ENCODE measurements around the gene CPNE7.

The CPNE7 gene

DNA sequence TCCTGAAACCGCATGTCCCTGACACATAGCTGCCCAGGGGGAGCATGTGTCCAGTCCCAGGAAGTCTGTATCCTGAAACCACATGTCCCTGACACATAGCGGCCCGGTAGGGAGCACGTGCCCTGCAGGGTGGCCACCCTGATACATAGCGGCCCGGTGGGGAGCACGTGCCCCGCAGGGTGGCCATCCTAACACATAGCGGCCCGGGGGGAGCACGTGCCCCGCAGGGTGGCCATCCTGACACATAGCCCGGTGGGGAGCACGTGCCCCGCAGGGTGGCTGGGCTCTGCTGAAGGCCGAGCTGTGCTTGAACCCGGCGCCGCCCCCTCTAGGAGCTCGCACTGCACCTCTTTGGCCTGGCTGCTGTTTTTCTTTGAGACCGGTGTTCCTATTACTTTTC is 33.8 kb upstream of the CPNE7 start:
- Histone ChIP-seq H3K27me3 (ENCODE audit: insufficient read depth, low read length) (no peaks in the 10 kb centered on the region), H3K4me1 (ENCODE audit: insufficient read depth, low read length) (no peaks in the 10 kb centered on the region), H3K36me3 (ENCODE audit: insufficient read depth, low read length) (peaks cover 84% of the 10 kb centered on the region), H3K27ac (ENCODE audit: low read depth, low read length) (no peak overlapping the region), H3K9me3 (ENCODE audit: insufficient read depth, low read depth, low read length) (no peaks in the 10 kb centered on the region), H3K9ac (ENCODE audit: low read depth, low read length) (no peak overlapping the region), H3K4me3 (ENCODE audit: low read length) (no peak overlapping the region)
- WGBS: 95% methylated on average over 21 of the region's 21 CpGs

- Histone ChIP-seq H3K9ac (ENCODE audit: low read depth, low read length) (no peak overlapping the region), H3K27me3 (ENCODE audit: insufficient read depth, low read length) (no peaks in the 10 kb centered on the region), H3K36me3 (ENCODE audit: insufficient read depth, low read length) (peaks cover 83% of the 10 kb centered on the region), H3K27ac (ENCODE audit: low read depth, low read length) (no peak overlapping the region), H3K9me3 (ENCODE audit: insufficient read depth, low read depth, low read length) (no peaks in the 10 kb centered on the region), H3K4me1 (ENCODE audit: insufficient read depth, low read length) (no peaks in the 10 kb centered on the region), H3K4me3 (ENCODE audit: low read length) (no peak overlapping the region)
- WGBS: 95% methylated on average over 11 of the region's 11 CpGs
These were observed 31.4 kb upstream of the CPNE7 start for GRCh38 chr16:89544113-89544512.

DNA sequence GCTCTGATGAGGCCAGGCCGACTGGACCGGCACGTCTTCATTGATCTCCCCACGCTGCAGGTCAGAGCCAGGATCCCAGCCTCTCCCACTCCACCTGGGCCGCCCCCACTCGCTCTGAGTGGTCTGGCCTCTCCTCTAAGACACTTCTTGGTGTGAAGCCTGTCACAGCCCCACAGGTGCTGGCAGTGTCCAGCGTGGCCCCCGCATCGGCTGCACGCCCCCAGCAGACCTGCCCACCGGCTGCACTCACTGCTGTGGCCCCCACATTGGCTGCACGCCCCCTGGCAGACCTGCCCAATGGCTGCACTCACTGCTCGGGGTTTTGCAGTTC is 30.9 kb upstream of the CPNE7 start:
- 94% methylated on average over 13 of the region's 13 CpGs for WGBS
- H3K36me3 ChIP-seq (ENCODE audit: insufficient read depth, low read length): peaks cover 86% of the 10 kb centered on the region
- no peaks in the 10 kb centered on the region for H3K4me1 ChIP-seq (ENCODE audit: insufficient read depth, low read length)
- H3K9ac ChIP-seq (ENCODE audit: low read depth, low read length): no peak overlapping the region
- H3K27ac ChIP-seq (ENCODE audit: low read depth, low read length): no peak overlapping the region
- no peak overlapping the region for H3K4me3 ChIP-seq (ENCODE audit: low read length)
- H3K9me3 ChIP-seq (ENCODE audit: insufficient read depth, low read depth, low read length): no peaks in the 10 kb centered on the region
- H3K27me3 ChIP-seq (ENCODE audit: insufficient read depth, low read length): no peaks in the 10 kb centered on the region

DNA sequence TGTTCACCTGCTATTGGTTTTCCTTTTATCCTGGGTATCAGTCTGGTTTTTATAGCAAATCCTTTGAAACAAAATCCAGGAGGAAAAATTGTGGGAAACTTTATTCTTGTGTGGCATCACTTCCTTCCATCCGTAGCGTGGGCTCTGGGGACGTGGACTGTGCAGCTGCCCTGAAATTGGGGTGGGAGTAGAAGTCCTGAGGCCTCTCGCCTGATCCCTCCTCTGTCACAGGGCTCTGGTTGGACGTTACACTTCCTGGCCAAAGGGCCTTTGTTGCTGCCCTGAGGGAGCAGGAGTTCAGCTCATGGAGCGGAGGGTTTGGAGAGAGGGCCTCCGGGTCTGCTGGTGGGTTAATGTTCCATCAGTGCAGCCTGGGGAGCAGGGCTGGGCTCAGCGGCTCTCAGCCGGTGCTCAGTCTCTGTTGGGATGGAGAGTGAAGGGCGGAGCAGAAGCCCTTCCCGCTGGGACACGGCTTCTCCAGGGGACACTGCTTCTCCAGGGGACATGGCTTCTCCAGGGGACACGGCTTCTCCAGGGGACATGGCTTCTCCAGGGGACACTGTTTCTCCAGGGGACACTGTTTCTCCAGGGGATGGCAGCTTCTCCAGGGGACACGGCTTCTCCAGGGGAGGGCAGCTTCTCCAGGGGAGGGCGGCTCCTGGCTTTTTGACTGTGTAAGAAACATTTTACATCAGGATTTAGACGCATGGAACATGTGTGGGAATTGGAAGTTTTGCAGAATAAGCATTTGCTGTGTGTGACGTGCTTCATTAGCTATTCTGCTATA is 30.3 kb upstream of the CPNE7 start:
- H3K27me3 ChIP-seq (ENCODE audit: insufficient read depth, low read length): no peaks in the 10 kb centered on the region
- peaks cover 86% of the 10 kb centered on the region for H3K36me3 ChIP-seq (ENCODE audit: insufficient read depth, low read length)
- 95% methylated on average over 16 of the region's 17 CpGs for WGBS
- no peaks in the 10 kb centered on the region for H3K4me1 ChIP-seq (ENCODE audit: insufficient read depth, low read length)
- H3K27ac ChIP-seq (ENCODE audit: low read depth, low read length): no peak overlapping the region
- no peak overlapping the region for H3K4me3 ChIP-seq (ENCODE audit: low read length)
- H3K9me3 ChIP-seq (ENCODE audit: insufficient read depth, low read depth, low read length): no peaks in the 10 kb centered on the region
- no peak overlapping the region for H3K9ac ChIP-seq (ENCODE audit: low read depth, low read length)

DNA sequence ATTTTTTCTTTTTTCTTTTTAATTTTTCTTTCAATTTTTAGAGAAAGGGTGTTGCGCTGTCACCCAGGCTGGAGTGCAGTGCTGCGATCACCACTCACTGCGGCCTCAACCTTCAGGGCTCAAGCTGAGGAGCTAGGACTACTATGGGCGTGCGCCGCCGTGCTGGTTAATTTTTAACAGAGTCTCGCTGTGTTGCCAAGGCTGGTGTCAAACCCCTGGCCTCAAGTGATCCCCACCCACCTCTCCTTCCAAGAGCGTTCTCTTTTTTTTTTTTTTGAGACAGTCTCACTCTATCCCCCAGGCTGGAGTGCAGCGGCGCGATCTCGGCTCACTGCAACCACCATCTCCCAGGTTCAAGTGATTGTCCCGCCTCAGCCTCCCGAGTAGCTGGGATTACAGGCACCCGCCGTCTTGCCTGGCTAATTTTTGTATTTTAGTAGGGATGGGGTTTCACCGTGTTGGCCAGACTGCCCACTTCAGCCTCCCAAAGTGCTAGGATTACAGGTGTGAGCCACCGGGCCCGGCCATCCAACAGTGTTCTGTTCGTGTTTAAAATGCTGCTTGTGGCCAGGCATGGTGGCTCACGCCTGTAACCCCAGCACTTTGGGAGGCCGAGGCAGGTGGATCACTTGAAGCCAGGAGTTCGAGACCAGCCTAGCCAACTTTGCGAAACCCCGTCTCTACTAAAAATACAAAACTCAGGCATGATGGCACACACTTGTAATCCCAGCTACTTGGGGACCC is 29.6 kb upstream of the CPNE7 start:
- Histone ChIP-seq H3K36me3 (ENCODE audit: insufficient read depth, low read length) (peaks cover 88% of the 10 kb centered on the region), H3K4me3 (ENCODE audit: low read length) (no peak overlapping the region), H3K27ac (ENCODE audit: low read depth, low read length) (no peak overlapping the region), H3K4me1 (ENCODE audit: insufficient read depth, low read length) (no peaks in the 10 kb centered on the region), H3K27me3 (ENCODE audit: insufficient read depth, low read length) (no peaks in the 10 kb centered on the region), H3K9ac (ENCODE audit: low read depth, low read length) (no peak overlapping the region), H3K9me3 (ENCODE audit: insufficient read depth, low read depth, low read length) (no peaks in the 10 kb centered on the region)
- 97% methylated on average over 26 of the region's 26 CpGs for WGBS

DNA sequence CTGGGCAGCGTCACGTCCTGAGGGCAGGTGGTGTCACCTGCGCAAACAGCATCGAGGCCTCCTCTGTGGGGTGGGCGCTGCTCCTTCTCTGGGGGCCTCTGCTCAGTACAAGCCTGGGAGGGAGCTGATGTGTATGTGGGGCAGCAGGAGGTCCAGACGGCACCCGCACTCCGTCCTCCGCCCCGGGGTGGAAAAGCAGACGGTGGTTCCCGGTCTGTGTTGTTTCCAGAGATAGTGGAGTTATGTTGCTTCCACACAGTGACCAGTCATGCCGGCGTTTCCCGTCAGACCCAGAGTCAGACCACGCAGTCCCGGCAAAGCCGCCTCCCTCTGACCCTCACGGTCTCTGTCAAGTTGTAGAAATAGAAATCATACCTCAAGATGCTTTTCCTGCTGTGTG is 28.8 kb upstream of the CPNE7 start:
- 94% methylated on average over 19 of the region's 19 CpGs for WGBS
- Histone ChIP-seq H3K9ac (ENCODE audit: low read depth, low read length) (no peak overlapping the region), H3K27ac (ENCODE audit: low read depth, low read length) (no peak overlapping the region), H3K4me1 (ENCODE audit: insufficient read depth, low read length) (no peaks in the 10 kb centered on the region), H3K27me3 (ENCODE audit: insufficient read depth, low read length) (no peaks in the 10 kb centered on the region), H3K4me3 (ENCODE audit: low read length) (no peak overlapping the region), H3K36me3 (ENCODE audit: insufficient read depth, low read length) (peaks cover 88% of the 10 kb centered on the region), H3K9me3 (ENCODE audit: insufficient read depth, low read depth, low read length) (no peaks in the 10 kb centered on the region)

DNA sequence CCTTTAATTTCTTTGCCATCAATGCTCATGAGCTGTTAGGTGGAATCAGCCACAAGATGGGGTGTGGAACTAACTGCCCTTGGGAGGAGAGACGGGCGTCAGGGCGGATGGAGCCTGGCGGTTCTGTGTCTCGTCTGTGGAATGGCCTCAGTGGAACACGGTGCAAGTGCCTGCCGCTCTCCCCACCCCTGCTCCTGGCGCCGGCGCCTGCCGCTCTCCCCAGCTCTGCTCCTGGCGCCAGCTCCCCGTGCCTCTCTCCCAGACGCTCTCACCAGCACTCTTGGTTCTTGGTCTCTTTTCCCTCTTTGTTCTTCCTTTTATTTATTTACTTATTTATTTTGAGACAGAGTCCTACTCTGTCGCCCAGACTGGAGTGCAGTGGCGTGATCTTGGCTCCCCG is 28.3 kb upstream of the CPNE7 start:
- WGBS: 97% methylated on average over 17 of the region's 17 CpGs
- Histone ChIP-seq H3K4me1 (ENCODE audit: insufficient read depth, low read length) (no peaks in the 10 kb centered on the region), H3K9me3 (ENCODE audit: insufficient read depth, low read depth, low read length) (no peaks in the 10 kb centered on the region), H3K9ac (ENCODE audit: low read depth, low read length) (no peak overlapping the region), H3K4me3 (ENCODE audit: low read length) (no peak overlapping the region), H3K36me3 (ENCODE audit: insufficient read depth, low read length) (peaks cover 89% of the 10 kb centered on the region), H3K27me3 (ENCODE audit: insufficient read depth, low read length) (no peaks in the 10 kb centered on the region), H3K27ac (ENCODE audit: low read depth, low read length) (no peak overlapping the region)

DNA sequence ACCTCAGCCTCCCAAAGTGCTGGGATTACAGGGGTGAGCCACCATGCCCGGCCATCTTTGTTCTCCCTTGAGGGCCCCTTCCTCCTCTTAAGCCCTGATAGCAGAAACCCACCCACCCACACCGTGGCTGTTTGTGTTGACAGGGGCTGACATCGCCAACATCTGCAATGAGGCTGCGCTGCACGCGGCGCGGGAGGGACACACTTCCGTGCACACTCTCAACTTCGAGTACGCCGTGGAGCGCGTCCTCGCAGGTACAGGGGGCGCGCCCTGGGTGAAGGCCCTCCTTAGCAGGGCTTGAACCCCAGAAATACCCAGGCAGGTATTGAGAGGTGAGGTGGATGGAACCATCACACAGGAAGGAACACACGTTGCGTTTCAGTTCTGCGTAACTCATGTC is 27.7 kb upstream of the CPNE7 start:
- Histone ChIP-seq H3K27ac (ENCODE audit: low read depth, low read length) (no peak overlapping the region), H3K27me3 (ENCODE audit: insufficient read depth, low read length) (no peaks in the 10 kb centered on the region), H3K9ac (ENCODE audit: low read depth, low read length) (no peak overlapping the region), H3K4me1 (ENCODE audit: insufficient read depth, low read length) (no peaks in the 10 kb centered on the region), H3K9me3 (ENCODE audit: insufficient read depth, low read depth, low read length) (no peaks in the 10 kb centered on the region), H3K36me3 (ENCODE audit: insufficient read depth, low read length) (peaks cover 91% of the 10 kb centered on the region), H3K4me3 (ENCODE audit: low read length) (no peak overlapping the region)
- 97% methylated on average over 20 of the region's 20 CpGs for WGBS

DNA sequence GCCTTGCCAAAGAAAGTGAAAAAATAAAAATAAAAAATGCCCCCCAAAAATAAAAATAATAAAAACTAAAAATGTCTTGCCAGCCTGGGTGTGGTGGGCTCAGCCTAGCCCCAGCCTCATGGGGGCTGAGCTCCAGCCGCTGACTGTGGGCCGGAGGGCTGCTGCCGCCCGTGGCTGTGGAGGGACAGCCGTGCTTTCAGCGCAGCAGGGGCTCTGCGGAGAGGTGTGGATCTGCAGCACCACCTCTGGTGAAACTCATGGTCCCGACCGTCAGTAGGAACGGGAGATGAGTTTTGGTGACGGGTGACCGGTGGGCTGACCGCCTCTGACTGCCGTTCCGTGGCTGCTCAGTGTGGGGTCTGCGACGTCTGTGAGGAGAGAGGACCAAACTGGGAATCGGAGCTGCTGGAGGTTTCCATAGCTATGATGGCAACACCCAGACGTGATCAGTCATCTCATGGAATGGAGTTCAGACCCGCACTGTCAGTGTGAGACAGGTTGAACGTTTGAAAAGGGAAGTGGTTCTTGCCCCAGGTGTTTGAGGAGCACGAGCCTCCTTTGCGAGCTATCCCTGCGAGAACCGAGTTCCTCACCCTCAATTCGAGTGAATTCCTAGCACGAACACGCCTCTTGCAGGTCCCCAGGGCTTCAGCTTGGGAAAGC is 27.1 kb upstream of the CPNE7 start:
- no peak overlapping the region for H3K9ac ChIP-seq (ENCODE audit: low read depth, low read length)
- peaks cover 97% of the 10 kb centered on the region for H3K36me3 ChIP-seq (ENCODE audit: insufficient read depth, low read length)
- H3K4me1 ChIP-seq (ENCODE audit: insufficient read depth, low read length): no peaks in the 10 kb centered on the region
- H3K27me3 ChIP-seq (ENCODE audit: insufficient read depth, low read length): no peaks in the 10 kb centered on the region
- H3K27ac ChIP-seq (ENCODE audit: low read depth, low read length): no peak overlapping the region
- WGBS: 94% methylated on average over 28 of the region's 28 CpGs
- no peaks in the 10 kb centered on the region for H3K9me3 ChIP-seq (ENCODE audit: insufficient read depth, low read depth, low read length)
- no peak overlapping the region for H3K4me3 ChIP-seq (ENCODE audit: low read length)

- WGBS: 97% methylated on average over 10 of the region's 10 CpGs
- Histone ChIP-seq H3K9ac (ENCODE audit: low read depth, low read length) (no peak overlapping the region), H3K4me1 (ENCODE audit: insufficient read depth, low read length) (no peaks in the 10 kb centered on the region), H3K9me3 (ENCODE audit: insufficient read depth, low read depth, low read length) (no peaks in the 10 kb centered on the region), H3K36me3 (ENCODE audit: insufficient read depth, low read length) (peaks cover 100% of the 10 kb centered on the region), H3K27me3 (ENCODE audit: insufficient read depth, low read length) (no peaks in the 10 kb centered on the region), H3K4me3 (ENCODE audit: low read length) (no peak overlapping the region), H3K27ac (ENCODE audit: low read depth, low read length) (no peak overlapping the region)
These were observed 26.4 kb upstream of the CPNE7 start for GRCh38 chr16:89549007-89549700.

DNA sequence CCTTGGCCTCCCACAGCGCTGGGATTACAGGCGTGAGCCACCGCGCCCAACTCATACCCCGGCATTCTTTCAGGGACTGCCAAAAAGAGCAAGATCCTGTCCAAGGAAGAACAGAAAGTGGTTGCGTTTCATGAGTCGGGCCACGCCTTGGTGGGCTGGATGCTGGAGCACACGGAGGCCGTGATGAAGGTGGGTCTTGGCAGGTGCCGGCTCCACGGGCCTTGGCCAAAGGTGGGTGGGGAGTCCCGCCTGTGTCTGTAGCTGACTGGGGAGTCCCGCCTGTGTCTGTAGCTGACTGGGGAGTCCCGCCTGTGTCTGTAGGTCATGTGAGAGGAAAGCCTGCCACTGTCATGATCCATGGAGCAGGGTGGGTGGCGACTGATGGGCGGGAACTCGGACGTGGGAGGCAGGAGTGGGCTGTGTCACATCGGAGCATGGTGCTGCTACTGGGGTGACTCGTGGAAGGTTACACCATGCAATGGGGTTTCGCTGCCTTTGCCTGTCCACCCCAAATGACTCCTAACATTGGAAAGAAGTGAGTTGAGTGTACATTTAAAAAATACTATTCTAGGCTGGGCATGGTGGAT is 25.0 kb upstream of the CPNE7 start:
- Histone ChIP-seq H3K9me3 (ENCODE audit: insufficient read depth, low read depth, low read length) (no peaks in the 10 kb centered on the region), H3K27me3 (ENCODE audit: insufficient read depth, low read length) (no peaks in the 10 kb centered on the region), H3K4me3 (ENCODE audit: low read length) (no peak overlapping the region), H3K9ac (ENCODE audit: low read depth, low read length) (no peak overlapping the region), H3K27ac (ENCODE audit: low read depth, low read length) (no peak overlapping the region), H3K4me1 (ENCODE audit: insufficient read depth, low read length) (no peaks in the 10 kb centered on the region), H3K36me3 (ENCODE audit: insufficient read depth, low read length) (peaks cover 99% of the 10 kb centered on the region)
- WGBS: 96% methylated on average over 21 of the region's 22 CpGs

All from HUES64 (cell line).